ENCODE measurements around the gene CDK13. TPM values are rescaled to one million over a fixed set of nuclear protein-coding genes. Genes with fewer than 3 reads are reported as not detected.

CDK13 gene
- total and polyA plus RNA-seq, 9 of the 15 experiments (the other 6 are each of a cell fraction or from before 2014, with no cell fraction given) = 9.8 to 46.1 (median 32.4) TPM

DNA sequence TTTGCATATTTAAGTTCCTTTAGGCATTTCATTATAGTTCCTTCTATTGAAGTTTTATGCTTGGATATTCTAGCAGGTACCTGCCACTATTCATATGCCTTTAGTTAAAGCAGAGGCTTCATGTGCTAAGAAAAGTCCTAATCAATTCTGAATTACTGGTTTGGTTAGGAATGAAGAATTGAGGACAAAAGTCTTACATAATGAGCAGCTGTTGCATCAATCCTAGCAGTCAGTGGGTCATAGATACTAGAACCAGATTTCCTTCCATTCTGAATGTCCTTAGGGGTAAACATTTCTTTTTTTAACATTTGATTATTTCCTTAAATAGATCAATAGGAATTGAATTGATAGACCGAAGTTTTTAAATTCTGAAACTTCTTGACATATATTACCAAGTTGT lies 59.2 kb downstream of the CDK13 start:
- Histone ChIP-seq H3K9me1 (ENCODE audit: control insufficient read depth, insufficient read depth, low read length) (no peaks in the 10 kb centered on the region), H3K79me2 (ENCODE audit: control insufficient read depth, insufficient read depth, low read length) (no peaks in the 10 kb centered on the region), H3K27ac (ENCODE audit: extremely low read depth, low read depth, low read length) (no peak overlapping the region), H4K20me1 (replicated peaks; ENCODE audit: control insufficient read depth, insufficient read depth, low read length) (no peaks in the 10 kb centered on the region), H3K4me3 (no peak overlapping the region), H3K4me2 (ENCODE audit: insufficient read depth, low read length) (no peak overlapping the region), H3K9ac (ENCODE audit: insufficient read depth in 1 of 2, low read depth in 2 of 2, low read length in 2 of 2) (no peak overlapping the region), H3K4me1 (replicated peaks in 1 of 2; ENCODE audit: control insufficient read depth in 2 of 2, insufficient read depth in 2 of 2, low read length in 2 of 2) (no peaks in the 10 kb centered on the region), H3K9me3 (replicated peaks; ENCODE audit: control insufficient read depth, insufficient read depth, low read depth, low read length) (no peaks in the 10 kb centered on the region), H3K36me3 (ENCODE audit: control insufficient read depth, insufficient read depth, low read length) (peaks cover 42% of the 10 kb centered on the region; the same call in 2 of the 3 replicates), H2AFZ (ENCODE audit: low read depth, low read length) (no peak overlapping the region), H3K27me3 (ENCODE audit: control insufficient read depth in 2 of 2, insufficient read depth in 2 of 2, low read length in 2 of 2) (no peaks in the 10 kb centered on the region)
- WGBS (ENCODE audit: insufficient coverage, low coverage, missing lambda C conversion rate) = 81% methylated on average over 1 of the region's 1 CpG
- DNase-seq (ENCODE audit: extremely low read depth in 1 of 4, low spot score in 3 of 4) (no peak), FAIRE-seq (no peak), ATAC-seq (no peak)
- intact Hi-C loops (cut with micrococcal nuclease) (no loop called here), in situ Hi-C loops (cut with MboI) (no loop called here)
- ChIA-PET CTCF (ENCODE audit: low intra/inter-chr PET ratio) (no interaction called here), POLR2A (no interaction called here)
- BruUV-seq (replicated peaks) = no TSS peak
- TF ChIP-seq ELK3 (CRISPR knock-in tag; IDR thresholded peaks at IDR 0.05) (no peak), ZNF253 (CRISPR knock-in tag; conservative IDR thresholded peaks at IDR 0.05) (no peak), ZNF184 (CRISPR knock-in tag; IDR thresholded peaks at IDR 0.05) (no peak), HLTF (IDR thresholded peaks at IDR 0.05) (no peak), TAF1 (IDR thresholded peaks at IDR 0.05; ENCODE audit: control insufficient read depth, extremely low read depth, insufficient read depth, low read length, severe bottlenecking) (no peak), MGA (IDR thresholded peaks at IDR 0.05) (no peak), ID3 (CRISPR knock-in tag; IDR thresholded peaks at IDR 0.05) (no peak), ID3 (tag; IDR thresholded peaks at IDR 0.05) (no peak)
- TF ChIP-seq, protein P1, sequence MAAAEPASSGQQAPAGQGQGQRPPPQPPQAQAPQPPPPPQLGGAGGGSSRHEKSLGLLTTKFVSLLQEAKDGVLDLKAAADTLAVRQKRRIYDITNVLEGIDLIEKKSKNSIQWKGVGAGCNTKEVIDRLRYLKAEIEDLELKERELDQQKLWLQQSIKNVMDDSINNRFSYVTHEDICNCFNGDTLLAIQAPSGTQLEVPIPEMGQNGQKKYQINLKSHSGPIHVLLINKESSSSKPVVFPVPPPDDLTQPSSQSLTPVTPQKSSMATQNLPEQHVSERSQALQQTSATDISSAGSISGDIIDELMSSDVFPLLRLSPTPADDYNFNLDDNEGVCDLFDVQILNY (CRISPR knock-in tag; IDR thresholded peaks at IDR 0.05) = no peak
